UCSD-AML1 (cell line): Measurements from ENCODE around the gene FAM120A.

Experiments used
- DNase-seq: peaks from one replicate; lab custom pipeline; 2025; ENCODE audit not compliant: unreplicated experiment; lab: John Stamatoyannopoulos, UW

The FAM120A gene

GRCh38 chr9:93470391-93470790 lies 18.9 kb downstream of the FAM120A start:
- DNase-seq, result no peak

GRCh38 chr9:93471124-93471523 lies 19.6 kb downstream of the FAM120A start:
- no peak for DNase-seq

- DNase-seq, result no peak
These were observed 21.9 kb downstream of the FAM120A start for GRCh38 chr9:93473411-93473810.

- DNase-seq, result no peak
These were observed 23.6 kb downstream of the FAM120A start for GRCh38 chr9:93475108-93475507.

GRCh38 chr9:93475856-93476255 lies 24.4 kb downstream of the FAM120A start:
- no peak for DNase-seq

GRCh38 chr9:93476924-93477323 lies 25.4 kb downstream of the FAM120A start:
- no peak for DNase-seq

GRCh38 chr9:93477397-93477796 lies 25.9 kb downstream of the FAM120A start:
- DNase-seq, result no peak

- DNase-seq, result no peak
These were observed 28.2 kb downstream of the FAM120A start for GRCh38 chr9:93479726-93480125.

- DNase-seq, result no peak
These were observed 28.8 kb downstream of the FAM120A start for GRCh38 chr9:93480262-93480661.

GRCh38 chr9:93480728-93481324 lies 29.3 kb downstream of the FAM120A start:
- no peak for DNase-seq

GRCh38 chr9:93483497-93483896 lies 32.0 kb downstream of the FAM120A start:
- no peak for DNase-seq

GRCh38 chr9:93486268-93486667 lies 34.8 kb downstream of the FAM120A start:
- DNase-seq, result no peak

- no peak for DNase-seq
These were observed 36.8 kb downstream of the FAM120A start for GRCh38 chr9:93488244-93488643.

GRCh38 chr9:93491593-93492232 lies 40.2 kb downstream of the FAM120A start:
- no peak for DNase-seq

- DNase-seq, result no peak
These were observed 40.8 kb downstream of the FAM120A start for GRCh38 chr9:93492327-93492726.

GRCh38 chr9:93493949-93494348 lies 42.5 kb downstream of the FAM120A start:
- DNase-seq, result no peak

- DNase-seq, result no peak
These were observed 44.8 kb downstream of the FAM120A start for GRCh38 chr9:93496285-93496684.

- no peak for DNase-seq
These were observed 49.2 kb downstream of the FAM120A start for GRCh38 chr9:93500571-93501298.

GRCh38 chr9:93501406-93501805 lies 49.9 kb downstream of the FAM120A start:
- DNase-seq, result no peak

GRCh38 chr9:93503381-93503780 lies 51.9 kb downstream of the FAM120A start:
- no peak for DNase-seq

GRCh38 chr9:93505541-93506132 lies 54.2 kb downstream of the FAM120A start:
- no peak for DNase-seq

- DNase-seq, result no peak
These were observed 56.3 kb downstream of the FAM120A start for GRCh38 chr9:93507768-93508167.
